Neural progenitor cell (in vitro differentiated cells): ENCODE measurements around the gene TSR1. TPM values are rescaled to one million over a fixed set of nuclear protein-coding genes. Genes with fewer than 3 reads are reported as not detected.

ENCODE experiments used
- DNase-seq: peaks from one replicate; pipeline ENCODE4 v3.0.0-alpha.2; 2016; ENCODE audit warnings: low spot score
- H2AFZ ChIP-seq: fragments of 200-600 bp; sonication (generic); replicated peaks from 2 replicates; pipeline ENCODE4 v1.6.1; 2016; ENCODE audit warnings: antibody characterized with exemption
- H3F3A ChIP-seq: fragments of 200-600 bp; sonication (generic); 2 replicates; pipeline ENCODE4 v1.6.1; 2016; ENCODE audit warnings: antibody characterized with exemption, low read depth
- H3K27ac ChIP-seq: fragments of 200-600 bp; sonication (generic); 2 replicates; pipeline ENCODE4 v1.5.1; 2016; ENCODE audit warnings: mild to moderate bottlenecking
- H3K27me3 ChIP-seq: fragments of 200-600 bp; sonication (generic); 2 replicates; pipeline ENCODE4 v1.6.1; 2016; ENCODE audit warnings: mild to moderate bottlenecking, moderate library complexity
- H3K36me3 ChIP-seq: fragments of 200-600 bp; sonication (generic); 2 replicates; pipeline ENCODE4 v1.5.1; 2016
- H3K4me1 ChIP-seq: fragments of 200-600 bp; sonication (generic); 2 replicates; pipeline ENCODE4 v1.6.1; 2016; ENCODE audit warnings: mixed run types
- H3K4me2 ChIP-seq: fragments of 200-600 bp; sonication (generic); 2 replicates; pipeline ENCODE4 v1.6.1; 2016
- H3K4me3 ChIP-seq: fragments of 200-600 bp; sonication (generic); 2 replicates; pipeline ENCODE4 v1.5.1; 2016
- H3K79me2 ChIP-seq: fragments of 200-600 bp; sonication (generic); 2 replicates; pipeline ENCODE4 v1.6.1; 2016; ENCODE audit warnings: low read depth
- H3K9ac ChIP-seq: fragments of 200-600 bp; sonication (generic); 2 replicates; pipeline ENCODE4 v1.6.1; 2016
- H3K9me3 ChIP-seq: fragments of 200-600 bp; sonication (generic); 2 replicates; pipeline ENCODE4 v1.5.1; 2016; ENCODE audit warnings: low read depth
- H4K20me1 ChIP-seq: fragments of 200-600 bp; sonication (generic); 2 replicates; pipeline ENCODE4 v1.6.1; 2016; ENCODE audit warnings: low read depth
- H3K27ac Mint-ChIP-seq: 3 replicates; pipeline ENCODE4 v1.8.0; 2021; ENCODE audit warnings: mixed read lengths
- H3K27me3 Mint-ChIP-seq: 2 replicates; pipeline ENCODE4 v1.8.0; 2022; ENCODE audit warnings: low read depth, mild to moderate bottlenecking, inconsistent platforms, moderate library complexity, mixed read lengths; ENCODE audit not compliant: insufficient read depth
- H3K36me3 Mint-ChIP-seq: 3 replicates; pipeline ENCODE4 v1.8.0; 2021; ENCODE audit warnings: mixed read lengths
- H3K4me1 Mint-ChIP-seq: 3 replicates; pipeline ENCODE4 v1.8.0; 2021; ENCODE audit warnings: mixed read lengths
- H3K4me3 Mint-ChIP-seq: 3 replicates; pipeline ENCODE4 v1.8.0; 2021; ENCODE audit warnings: mild to moderate bottlenecking, moderate library complexity, mixed read lengths
- H3K9me3 Mint-ChIP-seq: 3 replicates; pipeline ENCODE4 v1.8.0; 2020; ENCODE audit warnings: mixed read lengths
- EZH2 ChIP-seq: fragments of 200-600 bp; sonication (generic); IDR thresholded peaks from 2 replicates; pipeline ENCODE4 v1.6.1; 2017; ENCODE audit warnings: antibody characterized with exemption, mild to moderate bottlenecking, moderate library complexity
- EZH2phosphoT487 ChIP-seq: fragments of 200-600 bp; sonication (generic); IDR thresholded peaks from 2 replicates; pipeline ENCODE4 v1.6.1; 2017; ENCODE audit warnings: antibody characterized with exemption
- total RNA-seq: library from RNA; depleted of rRNA; stranded (reverse); fragments of >200 nt; gene quantifications from 2 replicates; pipeline ENCODE4 v1.2.3, GENCODE V29; 2015; ENCODE audit warnings: low replicate concordance
- TF ChIP-seq, protein P1 (sequence below): fragments of 200-600 bp; sonication (generic); IDR thresholded peaks from 2 replicates; pipeline ENCODE4 v1.5.1; 2017; ENCODE audit warnings: antibody characterized with exemption, mild to moderate bottlenecking

TSR1 gene
- total RNA-seq, 1 donor from 2014 or later: 42.2 TPM

DNA sequence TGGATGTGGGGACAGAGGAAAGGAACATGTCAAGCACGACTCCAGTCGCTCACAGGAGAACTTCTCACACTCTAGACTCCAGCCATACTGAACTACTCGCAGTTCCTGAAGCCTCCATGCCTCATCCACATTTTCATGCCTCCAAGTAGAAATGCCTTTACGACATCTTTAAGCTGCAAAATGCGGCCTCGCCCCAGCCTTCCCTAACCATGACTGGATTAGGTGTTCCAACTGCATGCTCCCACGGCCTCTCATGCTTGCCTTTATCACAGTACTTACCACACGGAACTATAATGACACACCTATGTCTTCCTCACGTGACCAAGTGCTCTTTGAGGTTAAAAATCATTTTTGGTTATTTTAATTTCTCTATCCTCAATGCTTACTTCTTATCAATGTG lies 56.5 kb downstream of the TSR1 start:
- no peak overlapping the region for H3K4me3 ChIP-seq
- H3K4me2 ChIP-seq: no peak overlapping the region
- Mint-ChIP-seq H3K36me3 (peaks cover 29% of the 10 kb centered on the region), H3K9me3 (no peaks in the 10 kb centered on the region), H3K27ac (no peak overlapping the region), H3K4me3 (no peak overlapping the region), H3K27me3 (peaks cover 5% of the 10 kb centered on the region), H3K4me1 (no peaks in the 10 kb centered on the region)
- no peak overlapping the region for H2AFZ ChIP-seq
- TF ChIP-seq, protein P1, sequence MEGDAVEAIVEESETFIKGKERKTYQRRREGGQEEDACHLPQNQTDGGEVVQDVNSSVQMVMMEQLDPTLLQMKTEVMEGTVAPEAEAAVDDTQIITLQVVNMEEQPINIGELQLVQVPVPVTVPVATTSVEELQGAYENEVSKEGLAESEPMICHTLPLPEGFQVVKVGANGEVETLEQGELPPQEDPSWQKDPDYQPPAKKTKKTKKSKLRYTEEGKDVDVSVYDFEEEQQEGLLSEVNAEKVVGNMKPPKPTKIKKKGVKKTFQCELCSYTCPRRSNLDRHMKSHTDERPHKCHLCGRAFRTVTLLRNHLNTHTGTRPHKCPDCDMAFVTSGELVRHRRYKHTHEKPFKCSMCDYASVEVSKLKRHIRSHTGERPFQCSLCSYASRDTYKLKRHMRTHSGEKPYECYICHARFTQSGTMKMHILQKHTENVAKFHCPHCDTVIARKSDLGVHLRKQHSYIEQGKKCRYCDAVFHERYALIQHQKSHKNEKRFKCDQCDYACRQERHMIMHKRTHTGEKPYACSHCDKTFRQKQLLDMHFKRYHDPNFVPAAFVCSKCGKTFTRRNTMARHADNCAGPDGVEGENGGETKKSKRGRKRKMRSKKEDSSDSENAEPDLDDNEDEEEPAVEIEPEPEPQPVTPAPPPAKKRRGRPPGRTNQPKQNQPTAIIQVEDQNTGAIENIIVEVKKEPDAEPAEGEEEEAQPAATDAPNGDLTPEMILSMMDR: no peak
- TF ChIP-seq EZH2 (no peak), EZH2phosphoT487 (no peak)
- DNase-seq: no peak
- H3F3A ChIP-seq: peaks cover 17% of the 10 kb centered on the region
- no peak overlapping the region for H3K9ac ChIP-seq
- no peaks in the 10 kb centered on the region for H3K27me3 ChIP-seq
- no peaks in the 10 kb centered on the region for H3K4me1 ChIP-seq
- H3K79me2 ChIP-seq: peaks cover 4% of the 10 kb centered on the region
- peaks cover 19% of the 10 kb centered on the region for H4K20me1 ChIP-seq
- peaks cover 21% of the 10 kb centered on the region for H3K36me3 ChIP-seq
- H3K27ac ChIP-seq: no peak overlapping the region
- no peaks in the 10 kb centered on the region for H3K9me3 ChIP-seq

DNA sequence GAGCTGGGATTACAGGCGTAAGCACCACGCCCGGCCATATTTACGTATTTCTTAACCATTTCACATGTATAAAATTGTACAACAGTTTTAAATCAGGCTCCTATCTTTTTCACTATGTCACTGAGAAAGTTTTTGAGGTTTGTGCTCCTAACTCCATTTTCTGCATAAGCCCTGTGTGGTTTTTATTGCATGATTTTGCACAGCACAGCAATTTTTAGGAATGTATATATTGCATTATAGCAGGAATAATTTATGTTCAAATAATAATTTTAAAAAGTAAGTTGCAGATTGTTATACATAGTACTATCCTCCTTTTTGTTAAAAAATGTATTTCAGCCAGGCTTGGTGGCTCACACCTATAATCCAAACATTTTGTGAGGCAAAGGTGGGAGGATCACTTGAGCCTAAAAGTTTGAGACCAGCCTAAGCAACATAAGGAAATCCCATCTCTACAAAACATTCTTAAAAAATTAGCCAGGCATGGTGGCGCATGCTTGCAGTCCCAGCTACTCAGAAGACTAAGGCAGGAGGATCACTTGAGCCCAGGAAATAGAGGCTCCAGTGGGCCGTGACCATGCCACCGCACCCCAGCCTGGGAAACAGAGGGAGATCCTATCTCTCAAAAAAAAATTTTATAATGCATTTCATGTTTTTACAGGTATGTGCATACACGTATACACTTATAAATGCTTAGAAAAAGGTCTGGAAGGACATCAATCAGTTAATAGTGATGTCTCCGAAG lies 58.7 kb downstream of the TSR1 start:
- peaks cover 25% of the 10 kb centered on the region for H3K36me3 Mint-ChIP-seq
- H3K4me3 Mint-ChIP-seq: no peak overlapping the region
- H3K27ac Mint-ChIP-seq: no peak overlapping the region
- peaks cover 7% of the 10 kb centered on the region for H3F3A ChIP-seq
- H3K4me1 Mint-ChIP-seq: no peaks in the 10 kb centered on the region
- H3K79me2 ChIP-seq: peaks cover 4% of the 10 kb centered on the region
- H3K9ac ChIP-seq: no peak overlapping the region
- no peak for DNase-seq
- peaks cover 13% of the 10 kb centered on the region for H4K20me1 ChIP-seq
- no peaks in the 10 kb centered on the region for H3K4me1 ChIP-seq
- no peak overlapping the region for H3K4me2 ChIP-seq
- H3K4me3 ChIP-seq: no peak overlapping the region
- H3K27me3 ChIP-seq: no peaks in the 10 kb centered on the region
- no peaks in the 10 kb centered on the region for H3K9me3 Mint-ChIP-seq
- peaks cover 5% of the 10 kb centered on the region for H3K27me3 Mint-ChIP-seq
- H3K9me3 ChIP-seq: no peaks in the 10 kb centered on the region
- no peak overlapping the region for H2AFZ ChIP-seq
- H3K27ac ChIP-seq: no peak overlapping the region
- peaks cover 15% of the 10 kb centered on the region for H3K36me3 ChIP-seq
- no peak for TF ChIP-seq EZH2
- no peak for TF ChIP-seq EZH2phosphoT487
- TF ChIP-seq, protein P1: no peak

DNA sequence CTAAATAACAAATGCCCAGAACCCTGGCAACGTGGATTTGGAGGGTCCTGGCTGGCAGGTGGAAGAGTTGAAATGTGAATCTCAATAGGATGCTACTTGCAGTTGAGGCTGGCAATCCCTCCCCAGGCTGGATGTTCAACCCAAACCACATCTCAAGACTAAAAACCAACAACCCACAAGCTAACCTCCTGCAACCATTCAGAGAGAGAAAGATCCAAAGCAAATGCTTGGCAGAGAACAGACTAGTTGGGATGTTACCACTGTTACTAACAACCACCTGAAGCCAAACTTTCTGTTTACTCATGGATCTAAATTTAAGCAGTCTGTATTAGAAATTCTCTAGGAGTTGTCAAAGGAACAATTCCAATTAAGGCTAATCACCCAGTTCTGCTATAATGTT lies 60.5 kb downstream of the TSR1 start:
- no peaks in the 10 kb centered on the region for H3K4me1 ChIP-seq
- DNase-seq: no peak
- no peak overlapping the region for H3K27ac ChIP-seq
- TF ChIP-seq, protein P1: no peak
- TF ChIP-seq EZH2phosphoT487 (no peak), EZH2 (no peak)
- Mint-ChIP-seq H3K27ac (peak overlapping the region; percentile 68), H3K9me3 (no peaks in the 10 kb centered on the region), H3K36me3 (peaks cover 15% of the 10 kb centered on the region), H3K27me3 (no peaks in the 10 kb centered on the region), H3K4me1 (no peaks in the 10 kb centered on the region), H3K4me3 (no peak overlapping the region)
- H3K36me3 ChIP-seq: peaks cover 4% of the 10 kb centered on the region
- no peak overlapping the region for H3K4me3 ChIP-seq
- H3K9ac ChIP-seq: no peak overlapping the region
- H3K79me2 ChIP-seq: no peaks in the 10 kb centered on the region
- no peaks in the 10 kb centered on the region for H3F3A ChIP-seq
- no peak overlapping the region for H2AFZ ChIP-seq
- H3K4me2 ChIP-seq: no peak overlapping the region
- H3K9me3 ChIP-seq: no peaks in the 10 kb centered on the region
- no peaks in the 10 kb centered on the region for H4K20me1 ChIP-seq
- no peaks in the 10 kb centered on the region for H3K27me3 ChIP-seq
